ENCODE measurements around the gene WDR86. TPM values are rescaled to one million over a fixed set of nuclear protein-coding genes. Genes with fewer than 3 reads are reported as not detected.

WDR86 gene
- total RNA-seq, 1 experiment from 2014 or later, result not detected

- Histone ChIP-seq H3K4me3 (replicated peaks in 1 of 2; ENCODE audit: low read depth in 1 of 2, low read length in 2 of 2) (no peak overlapping the region), H3K27ac (ENCODE audit: low read depth, low read length) (no peak overlapping the region), H2AFZ (ENCODE audit: low read depth, low read length, poor library complexity, severe bottlenecking) (no peak overlapping the region), H3K9me2 (ENCODE audit: insufficient read depth) (no peaks in the 10 kb centered on the region), H3K4me1 (ENCODE audit: control insufficient read depth in 1 of 2, insufficient read depth in 2 of 2, low read length in 2 of 2) (peaks cover 13 to 33% of the 10 kb centered on the region in 2 experiments; a peak in 3 of 4 replicates), H4K20me1 (ENCODE audit: insufficient read depth) (no peaks in the 10 kb centered on the region), H3K9ac (ENCODE audit: low read length) (no peak overlapping the region), H3K79me2 (ENCODE audit: insufficient read depth, low read length) (no peaks in the 10 kb centered on the region), H3K27me3 (ENCODE audit: insufficient read depth, low read length) (no peaks in the 10 kb centered on the region), H3K9me3 (ENCODE audit: control insufficient read depth in 1 of 2, insufficient read depth in 1 of 2, low read depth in 1 of 2, low read length in 2 of 2) (no peaks in the 10 kb centered on the region), H3K4me2 (ENCODE audit: low read length) (no peak overlapping the region), H3K36me3 (ENCODE audit: control insufficient read depth in 1 of 2, insufficient read depth in 2 of 2, low read length in 2 of 2) (no peaks in the 10 kb centered on the region)
- intact Hi-C loops (cut with micrococcal nuclease), result no loop called here
- POLR2A ChIA-PET, result no interaction called here
- no TSS peak for BruUV-seq (replicated peaks)
- CTCF ChIA-PET, result interaction anchor here (1.6 to 3.0 kb wide), 3 partner anchors 51 to 132 kb away, joined by 3 to 40 read pairs (median 14); no protein-coding TSS in a partner anchor
- TF ChIP-seq FOSL1 (IDR thresholded peaks at IDR 0.05; ENCODE audit: low read depth), result no peak
- TF ChIP-seq SRF (IDR thresholded peaks at IDR 0.05; ENCODE audit: low read depth), result no peak
- no peak for TF ChIP-seq EZH2 (IDR thresholded peaks at IDR 0.05)
- RAD21 ChIA-PET (ENCODE audit: low non-redundant PET in 1 of 2, low total read pairs in 2 of 2, uncharacterized antibody in 2 of 2, unreplicated experiment in 2 of 2), result interaction anchor here (1.1 to 2.3 kb wide), 3 partner anchors 76 to 80 kb away, joined by 3 to 12 read pairs (median 6); no protein-coding TSS in a partner anchor
- ATAC-seq (no peak), DNase-seq (ENCODE audit: low read depth, low spot score) (no peak)
Observed at GRCh38 chr7:151447312-151447711, 37.5 kb upstream of the WDR86 start.

GRCh38 chr7:151446412-151446811 lies 36.6 kb upstream of the WDR86 start:
- DNase-seq (ENCODE audit: low read depth, low spot score), result no peak
- peaks cover 14 to 33% of the 10 kb centered on the region in 2 experiments; a peak in 3 of 4 replicates for H3K4me1 ChIP-seq (ENCODE audit: control insufficient read depth in 1 of 2, insufficient read depth in 2 of 2, low read length in 2 of 2)
- H3K27me3 ChIP-seq (ENCODE audit: insufficient read depth, low read length), result no peaks in the 10 kb centered on the region
- H3K9ac ChIP-seq (ENCODE audit: low read length), result no peak overlapping the region
- H3K9me3 ChIP-seq (ENCODE audit: control insufficient read depth in 1 of 2, insufficient read depth in 1 of 2, low read depth in 1 of 2, low read length in 2 of 2), result no peaks in the 10 kb centered on the region
- no peaks in the 10 kb centered on the region for H4K20me1 ChIP-seq (ENCODE audit: insufficient read depth)
- ChIA-PET POLR2A (no interaction called here), RAD21 (ENCODE audit: low non-redundant PET in 1 of 2, low total read pairs in 2 of 2, uncharacterized antibody in 2 of 2, unreplicated experiment in 2 of 2) (no interaction called here), CTCF (no interaction called here)
- no peak overlapping the region for H3K4me3 ChIP-seq (replicated peaks in 1 of 2; ENCODE audit: low read depth in 1 of 2, low read length in 2 of 2)
- H2AFZ ChIP-seq (ENCODE audit: low read depth, low read length, poor library complexity, severe bottlenecking), result no peak overlapping the region
- no peak for ATAC-seq
- H3K4me2 ChIP-seq (ENCODE audit: low read length), result no peak overlapping the region
- intact Hi-C loops (cut with micrococcal nuclease), result no loop called here
- H3K36me3 ChIP-seq (ENCODE audit: control insufficient read depth in 1 of 2, insufficient read depth in 2 of 2, low read length in 2 of 2), result no peaks in the 10 kb centered on the region
- no peak overlapping the region for H3K27ac ChIP-seq (ENCODE audit: low read depth, low read length)
- no peak for TF ChIP-seq ZNF274 (IDR thresholded peaks at IDR 0.05; ENCODE audit: low read depth, low read length)
- no peak for TF ChIP-seq CBX3 (IDR thresholded peaks at IDR 0.05; ENCODE audit: low read depth)
- TF ChIP-seq TCF7L2 (IDR thresholded peaks at IDR 0.05; ENCODE audit: borderline replicate concordance, extremely low read depth, insufficient read depth, insufficient read length), result no peak
- TF ChIP-seq EGR1 (IDR thresholded peaks at IDR 0.05; ENCODE audit: low read depth), result no peak
- no peak for TF ChIP-seq JUND (IDR thresholded peaks at IDR 0.05)
- TF ChIP-seq POLR2AphosphoS5 (IDR thresholded peaks at IDR 0.05; ENCODE audit: low read depth, low read length), result no peak
- TF ChIP-seq ZBTB33 (IDR thresholded peaks at IDR 0.05; ENCODE audit: extremely low read depth, insufficient replicate concordance, low read length), result no peak
- TF ChIP-seq SIN3A (IDR thresholded peaks at IDR 0.05; ENCODE audit: low read depth), result no peak
- TF ChIP-seq SP1 (IDR thresholded peaks at IDR 0.05; ENCODE audit: low read depth), result no peak
- no peak for TF ChIP-seq ZFX (IDR thresholded peaks at IDR 0.05)
- no peak for TF ChIP-seq CEBPB (IDR thresholded peaks at IDR 0.05; ENCODE audit: low read depth)
- TF ChIP-seq EZH2 (IDR thresholded peaks at IDR 0.05), result no peak
- TF ChIP-seq EZH2phosphoT487 (IDR thresholded peaks at IDR 0.05; ENCODE audit: borderline replicate concordance), result no peak
- no peak for TF ChIP-seq CTCF (IDR thresholded peaks at IDR 0.05 in 2 of 3, conservative IDR thresholded peaks at IDR 0.05 in 1 of 3; ENCODE audit: borderline replicate concordance in 1 of 3, insufficient read depth in 1 of 3, low read depth in 2 of 3, low read length in 2 of 3)
- TF ChIP-seq SRF (IDR thresholded peaks at IDR 0.05; ENCODE audit: low read depth), result no peak
- no peak for TF ChIP-seq FOSL1 (IDR thresholded peaks at IDR 0.05; ENCODE audit: low read depth)
- no peaks in the 10 kb centered on the region for H3K9me2 ChIP-seq (ENCODE audit: insufficient read depth)
- BruUV-seq (replicated peaks), result no TSS peak
- no peaks in the 10 kb centered on the region for H3K79me2 ChIP-seq (ENCODE audit: insufficient read depth, low read length)

All from HCT116 (cell line).